ENCODE data around the gene CNTFR. TPM values are rescaled to one million over a fixed set of nuclear protein-coding genes. Genes with fewer than 3 reads are reported as not detected.

Gene CNTFR
- total RNA-seq, 1 experiment from 2014 or later: 0.78 TPM

GRCh38 chr9:34591917-34592866 is 2.7 kb upstream of the CNTFR start:
- in situ Hi-C loops (cut with HindIII; ENCODE audit: low sequenced_read_pairs): no loop called here
- DNase-seq (ENCODE audit: low spot score): no peak

- in situ Hi-C loops (cut with HindIII; ENCODE audit: low sequenced_read_pairs): no loop called here
- DNase-seq (ENCODE audit: low spot score): peak; percentile 82
Measured at GRCh38 chr9:34591248-34591916, 1.9 kb upstream of the CNTFR start.

- no peak for DNase-seq (ENCODE audit: low spot score)
- in situ Hi-C loops (cut with HindIII; ENCODE audit: low sequenced_read_pairs): no loop called here
Measured at GRCh38 chr9:34590381-34591247, 1.1 kb upstream of the CNTFR start.

- in situ Hi-C loops (cut with HindIII; ENCODE audit: low sequenced_read_pairs): no loop called here
- DNase-seq (ENCODE audit: low spot score): peak; percentile 76
Measured at GRCh38 chr9:34588671-34589635, 571 bp downstream of the CNTFR start.

GRCh38 chr9:34587271-34587670 is 2.3 kb downstream of the CNTFR start:
- in situ Hi-C loops (cut with HindIII; ENCODE audit: low sequenced_read_pairs): no loop called here
- DNase-seq (ENCODE audit: low spot score): no peak

GRCh38 chr9:34585946-34586669 is 3.4 kb downstream of the CNTFR start:
- in situ Hi-C loops (cut with HindIII; ENCODE audit: low sequenced_read_pairs): no loop called here
- DNase-seq (ENCODE audit: low spot score): no peak

GRCh38 chr9:34584970-34585369 is 4.6 kb downstream of the CNTFR start:
- in situ Hi-C loops (cut with HindIII; ENCODE audit: low sequenced_read_pairs): no loop called here
- no peak for DNase-seq (ENCODE audit: low spot score)

GRCh38 chr9:34582787-34583186 is 6.7 kb downstream of the CNTFR start:
- DNase-seq (ENCODE audit: low spot score): no peak
- in situ Hi-C loops (cut with HindIII; ENCODE audit: low sequenced_read_pairs): no loop called here

- in situ Hi-C loops (cut with HindIII; ENCODE audit: low sequenced_read_pairs): no loop called here
Measured at GRCh38 chr9:34581318-34581717, 8.2 kb downstream of the CNTFR start.

GRCh38 chr9:34580358-34580757 is 9.2 kb downstream of the CNTFR start:
- no peak for DNase-seq (ENCODE audit: low spot score)
- in situ Hi-C loops (cut with HindIII; ENCODE audit: low sequenced_read_pairs): no loop called here

More at GRCh38 chr9:34581318-34581717, 8.2 kb downstream of the CNTFR start:
- no peak for DNase-seq (ENCODE audit: low spot score)

- no peak for DNase-seq (ENCODE audit: low spot score)
- in situ Hi-C loops (cut with HindIII; ENCODE audit: low sequenced_read_pairs): loop anchor here (10.0 kb wide), 1 partner anchor 65 kb away; no protein-coding TSS in a partner anchor
Measured at GRCh38 chr9:34579808-34580163, 9.7 kb downstream of the CNTFR start.

GRCh38 chr9:34579104-34579807 is 10.3 kb downstream of the CNTFR start:
- in situ Hi-C loops (cut with HindIII; ENCODE audit: low sequenced_read_pairs): loop anchor here (10.0 kb wide), 1 partner anchor 64 kb away; no protein-coding TSS in a partner anchor

GRCh38 chr9:34578241-34579103 is 11.1 kb downstream of the CNTFR start:
- in situ Hi-C loops (cut with HindIII; ENCODE audit: low sequenced_read_pairs): loop anchor here (10.0 kb wide), 1 partner anchor 64 kb away; no protein-coding TSS in a partner anchor
- peak; percentile 63 for DNase-seq (ENCODE audit: low spot score)

More at GRCh38 chr9:34579104-34579807, 10.3 kb downstream of the CNTFR start:
- no peak for DNase-seq (ENCODE audit: low spot score)

GRCh38 chr9:34577400-34578240 is 11.9 kb downstream of the CNTFR start:
- no peak for DNase-seq (ENCODE audit: low spot score)
- in situ Hi-C loops (cut with HindIII; ENCODE audit: low sequenced_read_pairs): loop anchor here (10.0 kb wide), 1 partner anchor 63 kb away; no protein-coding TSS in a partner anchor
